H9 (cell line): ENCODE data around the gene ELP1. TPM values are rescaled to one million over a fixed set of nuclear protein-coding genes. Genes with fewer than 3 reads are reported as not detected.
A peak's percentile ranks its signal among the peaks of the same experiment; 100 is the strongest.

Source experiments
- DNase-seq: peaks from one replicate; pipeline ENCODE4 v3.0.0-alpha.2; 2017
- H2AFZ ChIP-seq: one replicate; pipeline ENCODE4 v1.6.1; 2013; ENCODE audit warnings: mild to moderate bottlenecking, low read length, control low read depth, moderate library complexity
- H2AK5ac ChIP-seq: 2 replicates; pipeline ENCODE4 v1.6.1; 2013; ENCODE audit warnings: low read length, control low read depth, mixed read lengths; ENCODE audit not compliant: insufficient read length
- H2BK120ac ChIP-seq: one replicate; pipeline ENCODE4 v1.6.1; 2013; ENCODE audit warnings: low read depth, mild to moderate bottlenecking, low read length, control low read depth, inconsistent platforms; ENCODE audit not compliant: poor library complexity, severe bottlenecking
- H2BK12ac ChIP-seq: 2 replicates; pipeline ENCODE4 v1.6.1; 2013; ENCODE audit warnings: low read length, control low read depth, mixed read lengths, low read depth; ENCODE audit not compliant: insufficient read length
- H2BK15ac ChIP-seq: 2 replicates; pipeline ENCODE4 v1.6.1; 2013; ENCODE audit warnings: low read depth, low read length, control low read depth
- H2BK20ac ChIP-seq: one replicate; pipeline ENCODE4 v1.6.1; 2013; ENCODE audit warnings: low read depth, mild to moderate bottlenecking, low read length, control low read depth, inconsistent platforms; ENCODE audit not compliant: poor library complexity, severe bottlenecking
- H2BK5ac ChIP-seq: 2 replicates; pipeline ENCODE4 v1.6.1; 2013; ENCODE audit warnings: low read length, control low read depth, mixed read lengths; ENCODE audit not compliant: insufficient read length
- H3K14ac ChIP-seq: 2 replicates; pipeline ENCODE4 v1.6.1; 2013; ENCODE audit warnings: low read length, control low read depth; ENCODE audit not compliant: insufficient read depth
- H3K18ac ChIP-seq: 2 replicates; pipeline ENCODE4 v1.6.1; 2013; ENCODE audit warnings: low read depth, mild to moderate bottlenecking, mixed read lengths, low read length, control low read depth; ENCODE audit not compliant: insufficient read length
- H3K23ac ChIP-seq: 2 replicates; pipeline ENCODE4 v1.6.1; 2013; ENCODE audit warnings: low read length, control low read depth, mixed read lengths, low read depth; ENCODE audit not compliant: insufficient read length
- H3K23me2 ChIP-seq: 2 replicates; pipeline ENCODE4 v1.6.1; 2013; ENCODE audit warnings: low read depth, mild to moderate bottlenecking, mixed read lengths, low read length, control low read depth; ENCODE audit not compliant: insufficient read length, poor library complexity, severe bottlenecking
- H3K27ac ChIP-seq: 2 replicates; pipeline ENCODE4 v1.5.1; 2013; ENCODE audit warnings: low read length, control low read depth, mixed read lengths, low read depth; ENCODE audit not compliant: insufficient read length
- H3K27me3 ChIP-seq: 2 replicates; pipeline ENCODE4 v1.6.1; 2013; ENCODE audit warnings: low read length, control low read depth, inconsistent platforms; ENCODE audit not compliant: insufficient read depth
- H3K4ac ChIP-seq: 2 replicates; pipeline ENCODE4 v1.6.1; 2013; ENCODE audit warnings: low read depth, mild to moderate bottlenecking, control low read depth, inconsistent platforms, low read length, moderate library complexity
- H3K4me1 ChIP-seq: 2 replicates; pipeline ENCODE4 v1.6.1; 2013; ENCODE audit warnings: low read length, control low read depth, inconsistent platforms; ENCODE audit not compliant: insufficient read depth
- H3K4me2 ChIP-seq: 2 replicates; pipeline ENCODE4 v1.6.1; 2013; ENCODE audit warnings: low read length, control low read depth, mixed read lengths; ENCODE audit not compliant: insufficient read length, insufficient read depth
- H3K56ac ChIP-seq: 2 replicates; pipeline ENCODE4 v1.6.1; 2013; ENCODE audit warnings: low read depth, mild to moderate bottlenecking, mixed read lengths, low read length, control low read depth; ENCODE audit not compliant: insufficient read length
- H3K79me1 ChIP-seq: 2 replicates; pipeline ENCODE4 v1.6.1; 2013; ENCODE audit warnings: low read depth, mild to moderate bottlenecking, moderate library complexity, low read length, control low read depth, inconsistent platforms; ENCODE audit not compliant: insufficient read depth, poor library complexity, severe bottlenecking
- H3K79me2 ChIP-seq: 2 replicates; pipeline ENCODE4 v1.6.1; 2013; ENCODE audit warnings: low read length, control low read depth, inconsistent platforms; ENCODE audit not compliant: insufficient read depth
- H3K9ac ChIP-seq: 2 replicates; pipeline ENCODE4 v1.6.1; 2013; ENCODE audit warnings: low read length, control low read depth, mixed read lengths; ENCODE audit not compliant: insufficient read length; ENCODE audit errors: extremely low read depth
- H3K9me3 ChIP-seq: one replicate; pipeline ENCODE4 v1.6.1; 2013; ENCODE audit warnings: low read depth, low read length, inconsistent platforms; ENCODE audit not compliant: control insufficient read depth
- H3T11ph ChIP-seq: one replicate; pipeline ENCODE4 v1.6.1; 2013; ENCODE audit warnings: mild to moderate bottlenecking, low read length, control low read depth, inconsistent platforms
- H4K20me1 ChIP-seq: one replicate; pipeline ENCODE4 v1.6.1; 2013; ENCODE audit not compliant: control insufficient read depth, insufficient read length, insufficient read depth
- H4K5ac ChIP-seq: 2 replicates; pipeline ENCODE4 v1.6.1; 2013; ENCODE audit warnings: low read depth, mild to moderate bottlenecking, mixed read lengths, low read length, control low read depth; ENCODE audit not compliant: insufficient read length
- H4K8ac ChIP-seq: replicated peaks from 2 replicates; pipeline ENCODE4 v1.6.1; 2013; ENCODE audit warnings: low read length, control low read depth, mixed read lengths, low read depth; ENCODE audit not compliant: insufficient read length
- H4K91ac ChIP-seq: 2 replicates; pipeline ENCODE4 v1.6.1; 2013; ENCODE audit warnings: low read depth, mild to moderate bottlenecking, moderate library complexity, mixed read lengths, low read length, control low read depth; ENCODE audit not compliant: insufficient read length
- H3K27ac Mint-ChIP-seq, 3 experiments: 2 replicates in 2 of 3; 3 replicates in 1 of 3; pipeline ENCODE4 v1.8.0; 2020 to 2021; ENCODE audit warnings: mixed read lengths in 3 of 3, mild to moderate bottlenecking in 1 of 3, moderate library complexity in 1 of 3
- H3K27me3 Mint-ChIP-seq: 2 replicates; pipeline ENCODE4 v1.8.0; 2021; ENCODE audit warnings: low read depth, mild to moderate bottlenecking, moderate library complexity, mixed read lengths
- H3K36me3 Mint-ChIP-seq, 3 experiments: 2 replicates in 2 of 3; 3 replicates in 1 of 3; pipeline ENCODE4 v1.8.0; 2020 to 2021; ENCODE audit warnings: low read depth in 3 of 3, mixed read lengths in 3 of 3; ENCODE audit not compliant: insufficient read depth in 1 of 3
- H3K4me1 Mint-ChIP-seq, 2 experiments: 2 replicates each; pipeline ENCODE4 v1.8.0; 2020; ENCODE audit warnings: mixed read lengths in 2 of 2
- H3K4me3 Mint-ChIP-seq, 2 experiments: 2 replicates in 1 of 2; 3 replicates in 1 of 2; pipeline ENCODE4 v1.8.0; 2020 to 2021; ENCODE audit warnings: mild to moderate bottlenecking in 2 of 2, mixed read lengths in 2 of 2, moderate library complexity in 1 of 2
- H3K9me3 Mint-ChIP-seq, 2 experiments: 2 replicates in 1 of 2; 3 replicates in 1 of 2; pipeline ENCODE4 v1.8.0; 2020; ENCODE audit warnings: mild to moderate bottlenecking in 2 of 2, mixed read lengths in 2 of 2, moderate library complexity in 1 of 2
- CTCF ChIP-seq: fragments of 200-600 bp; sonication (generic); conservative IDR thresholded peaks from 3 replicates; pipeline ENCODE4 v1.8.0; 2021; ENCODE audit warnings: antibody characterized with exemption, mild to moderate bottlenecking
- whole genome bisulfite sequencing: extraction: QIAGEN DNeasy Blood & Tissue Kit; methylation state at CpG from one replicate; pipeline ENCODE4 v1.1.7; 2013; ENCODE audit warnings: missing lambda C conversion rate, low lambda C conversion rate, mixed read lengths; ENCODE audit not compliant: insufficient read length; ENCODE audit errors: extremely low coverage; 5-methylcytosine and 5-hydroxymethylcytosine counted together
- total RNA-seq: library from RNA; stranded (reverse); gene quantifications from 2 replicates; pipeline ENCODE4 v1.2.1, GENCODE V29; 2021

Gene ELP1
- total RNA-seq, 1 experiment from 2014 or later: 38.7 TPM

GRCh38 chr9:108836781-108837180 lies 97.1 kb downstream of the ELP1 start:
- Histone ChIP-seq H2AK5ac (no peak overlapping the region), H2BK120ac (no peak overlapping the region), H3K4ac (no peak overlapping the region), H2BK12ac (no peak overlapping the region), H3K9me3 (no peaks in the 10 kb centered on the region), H3K79me2 (no peaks in the 10 kb centered on the region), H3K56ac (no peak overlapping the region), H4K20me1 (no peaks in the 10 kb centered on the region), H3T11ph (no peak overlapping the region), H4K5ac (no peak overlapping the region), H4K91ac (no peak overlapping the region), H3K4me1 (no peaks in the 10 kb centered on the region), H3K14ac (no peak overlapping the region), H2BK15ac (no peak overlapping the region), H3K9ac (no peak overlapping the region), H3K23me2 (no peaks in the 10 kb centered on the region), H3K79me1 (no peaks in the 10 kb centered on the region), H3K27me3 (no peaks in the 10 kb centered on the region), H4K8ac (no peak overlapping the region), H3K23ac (no peak overlapping the region), H2BK5ac (no peak overlapping the region), H3K27ac (no peak overlapping the region), H3K4me2 (no peak overlapping the region), H2BK20ac (no peak overlapping the region), H3K18ac (no peak overlapping the region), H2AFZ (no peak overlapping the region)
- Mint-ChIP-seq H3K4me3 (no peak overlapping the region), H3K4me1 (peaks cover 21 to 23% of the 10 kb centered on the region in 2 experiments), H3K27me3 (peaks cover 3% of the 10 kb centered on the region; the same call in 1 of the 2 replicates), H3K27ac (peak overlapping the region in 1 of 3 experiments; percentile 46; a peak in 1 of 7 replicates), H3K36me3 (no peaks in the 10 kb centered on the region), H3K9me3 (peaks cover 3 to 4% of the 10 kb centered on the region in 2 experiments; a peak in 2 of 5 replicates)
- no peak for TF ChIP-seq CTCF
- no CpG with 5 or more reads among the region's 5 CpGs for WGBS
- DNase-seq: no peak
